ENCODE results near the gene FLVCR1.
"Not testable (repeated sequence)": the region's sequence is repeated elsewhere in the genome, so short reads cannot be mapped to it uniquely, and the experiment has no call there.

Gene FLVCR1

GRCh38 chr1:212860713-212861581 is 2.9 kb downstream of the FLVCR1 start:
- no peak for DNase-seq (ENCODE audit: low spot score)

- DNase-seq (ENCODE audit: low spot score): no peak
These were observed 4.1 kb downstream of the FLVCR1 start for GRCh38 chr1:212862111-212862690.

GRCh38 chr1:212863345-212863744 is 5.3 kb downstream of the FLVCR1 start:
- DNase-seq (ENCODE audit: low spot score): not testable (repeated sequence)

- DNase-seq (ENCODE audit: low spot score): no peak
These were observed 6.1 kb downstream of the FLVCR1 start for GRCh38 chr1:212864201-212864600.

- DNase-seq (ENCODE audit: low spot score): no peak
These were observed 9.1 kb downstream of the FLVCR1 start for GRCh38 chr1:212867192-212867591.

- no peak for DNase-seq (ENCODE audit: low spot score)
These were observed 13.9 kb downstream of the FLVCR1 start for GRCh38 chr1:212871976-212872375.

- DNase-seq (ENCODE audit: low spot score): no peak
These were observed 15.4 kb downstream of the FLVCR1 start for GRCh38 chr1:212873518-212873917.

GRCh38 chr1:212878418-212878817 is 20.3 kb downstream of the FLVCR1 start:
- no peak for DNase-seq (ENCODE audit: low spot score)

GRCh38 chr1:212879947-212880690 is 22.0 kb downstream of the FLVCR1 start:
- no peak for DNase-seq (ENCODE audit: low spot score)

GRCh38 chr1:212884592-212884991 is 26.5 kb downstream of the FLVCR1 start:
- DNase-seq (ENCODE audit: low spot score): no peak

GRCh38 chr1:212892108-212892507 is 34.0 kb downstream of the FLVCR1 start:
- DNase-seq (ENCODE audit: low spot score): no peak

GRCh38 chr1:212899845-212900244 is 41.8 kb downstream of the FLVCR1 start:
- DNase-seq (ENCODE audit: low spot score): no peak

GRCh38 chr1:212901290-212901689 is 43.2 kb downstream of the FLVCR1 start:
- no peak for DNase-seq (ENCODE audit: low spot score)

GRCh38 chr1:212902054-212902453 is 44.0 kb downstream of the FLVCR1 start:
- no peak for DNase-seq (ENCODE audit: low spot score)

- DNase-seq (ENCODE audit: low spot score): no peak
These were observed 45.6 kb downstream of the FLVCR1 start for GRCh38 chr1:212903664-212904063.

- DNase-seq (ENCODE audit: low spot score): not testable (repeated sequence)
These were observed 50.0 kb downstream of the FLVCR1 start for GRCh38 chr1:212908071-212908470.

GRCh38 chr1:212908971-212909370 is 50.9 kb downstream of the FLVCR1 start:
- DNase-seq (ENCODE audit: low spot score): no peak

- no peak for DNase-seq (ENCODE audit: low spot score)
These were observed 51.6 kb downstream of the FLVCR1 start for GRCh38 chr1:212909652-212910063.

GRCh38 chr1:212910213-212910612 is 52.1 kb downstream of the FLVCR1 start:
- not testable (repeated sequence) for DNase-seq (ENCODE audit: low spot score)

GRCh38 chr1:212913638-212914037 is 55.6 kb downstream of the FLVCR1 start:
- not testable (repeated sequence) for DNase-seq (ENCODE audit: low spot score)

GRCh38 chr1:212914110-212914509 is 56.0 kb downstream of the FLVCR1 start:
- DNase-seq (ENCODE audit: low spot score): not testable (repeated sequence)

- no peak for DNase-seq (ENCODE audit: low spot score)
These were observed 56.7 kb downstream of the FLVCR1 start for GRCh38 chr1:212914789-212915188.

All from COLO829 (cell line).